Kasumi-1 (cell line): ENCODE measurements around the gene EIF3F.
"Not testable (repeated sequence)": the region's sequence is repeated elsewhere in the genome, so short reads cannot be mapped to it uniquely, and the experiment has no call there.

Experiments
- DNase-seq, 2 experiments: peaks; one replicate each; lab custom pipeline; 2025; lab: John Stamatoyannopoulos, UW

Gene EIF3F

DNA sequence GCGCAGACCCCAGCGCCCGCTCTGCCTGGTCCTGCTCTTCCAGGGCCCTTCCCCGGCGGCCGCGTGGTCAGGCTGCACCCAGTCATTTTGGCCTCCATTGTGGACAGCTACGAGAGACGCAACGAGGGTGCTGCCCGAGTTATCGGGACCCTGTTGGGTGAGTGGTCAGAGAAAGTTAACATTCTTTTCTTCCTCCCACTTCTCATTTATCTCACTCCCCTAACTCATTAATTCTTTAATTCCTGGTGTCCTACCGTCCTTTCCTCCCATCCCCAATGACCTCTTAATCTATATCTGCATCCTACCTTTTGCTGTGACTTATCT, 385 bp downstream of the EIF3F start:
- DNase-seq = not testable (repeated sequence)

DNA sequence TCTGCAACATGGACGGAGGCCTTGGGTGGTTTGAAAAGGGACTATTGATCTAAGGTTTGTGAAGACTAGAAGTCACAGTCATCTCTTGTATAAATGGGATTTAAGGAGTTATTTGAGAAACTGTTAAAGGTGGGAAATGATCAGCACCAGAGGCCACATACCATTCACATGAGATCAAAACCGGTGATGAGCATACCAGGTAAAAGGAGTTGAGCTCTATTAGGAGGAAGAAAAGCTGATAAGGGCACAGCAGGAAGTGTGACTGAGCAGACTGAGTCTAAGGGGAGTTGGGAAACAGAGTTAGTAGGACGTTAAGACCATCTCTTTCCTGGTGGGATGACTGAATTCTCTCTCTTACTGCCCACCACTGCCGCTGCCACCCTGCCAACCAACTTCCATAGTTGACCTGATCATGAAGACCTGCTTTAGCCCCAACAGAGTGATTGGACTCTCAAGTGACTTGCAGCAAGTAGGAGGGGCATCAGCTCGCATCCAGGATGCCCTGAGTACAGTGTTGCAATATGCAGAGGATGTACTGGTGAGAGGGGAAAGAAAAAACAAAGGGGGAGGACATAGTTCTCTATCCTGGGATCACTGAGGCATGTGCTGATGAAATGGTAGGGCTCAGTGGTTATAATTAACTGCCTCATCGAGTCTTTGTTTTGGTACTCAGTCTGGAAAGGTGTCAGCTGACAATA, 7.6 kb downstream of the EIF3F start:
- DNase-seq = no peak

GRCh38 chr11:7999795-8000194, 12.7 kb downstream of the EIF3F start:
- no peak for DNase-seq

DNA sequence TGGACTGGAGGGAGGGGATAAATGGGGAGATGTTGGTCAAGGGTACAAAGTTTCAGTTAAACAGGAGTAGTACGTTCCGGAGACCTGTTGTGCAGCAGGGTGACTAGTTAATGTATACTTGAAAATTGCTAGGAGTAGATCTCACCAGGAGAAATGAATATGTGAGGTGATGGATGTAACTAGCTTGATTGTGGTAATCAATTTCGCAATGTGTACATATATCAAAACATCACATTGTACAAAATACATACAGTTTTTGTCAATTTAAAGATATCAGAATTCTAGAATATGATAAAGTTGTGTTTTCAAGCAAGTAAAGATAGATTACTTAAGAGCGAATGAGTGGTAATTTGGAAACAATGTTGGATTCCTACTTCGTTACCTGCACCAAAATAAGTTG, 13.3 kb downstream of the EIF3F start:
- DNase-seq = no peak

GRCh38 chr11:8002676-8003075, 15.5 kb downstream of the EIF3F start:
- no peak for DNase-seq

DNA sequence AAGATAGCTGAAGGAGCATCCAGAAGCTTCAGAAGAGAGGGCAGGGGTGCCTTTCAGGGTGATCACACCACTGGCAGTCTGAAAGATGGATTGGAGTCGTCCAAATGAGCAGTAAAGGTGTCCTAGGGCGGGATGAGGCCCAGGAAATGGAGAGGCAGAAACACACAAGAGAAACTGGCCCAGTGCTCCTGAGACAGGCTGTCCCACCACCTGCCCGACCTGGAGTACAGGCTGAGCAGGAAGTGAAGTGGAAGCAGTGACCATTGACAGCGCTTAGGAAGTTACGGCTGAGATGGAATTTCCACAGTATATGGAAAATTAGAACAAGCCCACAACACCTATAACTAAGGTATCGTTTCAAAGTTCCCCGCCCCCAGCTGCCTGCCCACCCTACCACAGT, 16.1 kb downstream of the EIF3F start:
- no peak for DNase-seq

DNA sequence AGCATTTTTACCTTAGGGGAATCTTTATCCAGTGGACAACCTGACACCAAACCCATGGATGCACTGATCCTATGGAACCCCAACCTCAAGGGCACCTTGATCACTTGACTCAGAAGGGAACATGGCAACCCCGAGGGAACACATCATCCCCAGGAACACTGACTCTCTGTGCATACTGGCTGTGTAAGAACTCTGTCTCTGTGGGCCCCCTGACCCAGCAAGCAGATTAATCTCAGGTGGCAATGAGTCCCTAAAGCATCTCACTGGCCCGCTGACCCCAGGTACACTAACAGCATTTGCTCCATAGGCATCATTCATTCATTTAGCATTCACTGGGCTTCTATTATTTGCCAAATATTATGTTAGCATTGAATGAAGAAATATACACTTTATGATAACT, 16.9 kb downstream of the EIF3F start:
- no peak for DNase-seq

- DNase-seq = no peak
Observed at GRCh38 chr11:8005556-8005955, 18.4 kb downstream of the EIF3F start.

GRCh38 chr11:8006349-8006977, 19.3 kb downstream of the EIF3F start:
- DNase-seq = peak; percentile 48 to 61

DNA sequence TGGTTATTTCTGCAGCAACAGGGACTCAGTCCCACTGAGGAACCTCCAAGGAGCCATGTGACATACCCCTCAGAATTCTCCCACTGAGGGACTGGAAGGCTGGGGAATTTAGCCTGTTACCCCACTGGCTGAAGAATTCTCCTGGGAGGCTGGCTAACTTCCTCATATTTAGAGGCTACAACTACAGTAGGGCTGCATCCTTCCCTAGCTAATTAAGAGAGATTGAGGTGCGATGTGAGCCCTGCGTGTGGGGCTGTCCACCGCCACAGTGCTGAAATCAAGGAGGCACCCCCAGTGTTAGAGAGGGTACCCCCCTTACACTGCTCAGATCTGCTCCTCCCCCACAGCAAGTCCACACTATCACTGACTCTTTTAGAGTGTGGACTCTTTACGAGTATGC, 21.1 kb downstream of the EIF3F start:
- no peak for DNase-seq

GRCh38 chr11:8009856-8010255, 22.7 kb downstream of the EIF3F start:
- DNase-seq = no peak

- no peak for DNase-seq
Observed at GRCh38 chr11:8011371-8011770, 24.2 kb downstream of the EIF3F start.

DNA sequence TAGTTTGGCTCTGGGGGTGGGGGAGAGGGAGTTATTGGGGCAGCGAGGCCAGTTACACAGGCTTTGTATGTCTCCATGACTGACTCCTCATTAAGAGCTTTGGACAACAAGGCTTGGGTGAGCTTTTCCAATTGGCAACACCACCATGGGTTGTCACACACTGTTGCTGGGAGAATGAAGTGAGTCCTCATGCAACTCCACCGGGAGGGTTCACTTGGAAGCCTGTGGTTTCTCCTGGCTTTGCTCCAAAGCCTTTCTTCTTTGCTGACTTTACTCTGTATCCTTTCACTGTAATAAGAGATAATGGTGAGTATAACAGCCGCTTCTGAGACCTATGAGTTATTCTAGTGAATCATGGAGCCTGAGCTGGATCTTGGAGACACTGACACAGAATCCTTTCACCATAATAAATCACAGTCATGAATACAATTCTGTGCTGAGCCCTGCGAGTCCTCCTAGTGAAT, 24.9 kb downstream of the EIF3F start:
- DNase-seq = no peak

DNA sequence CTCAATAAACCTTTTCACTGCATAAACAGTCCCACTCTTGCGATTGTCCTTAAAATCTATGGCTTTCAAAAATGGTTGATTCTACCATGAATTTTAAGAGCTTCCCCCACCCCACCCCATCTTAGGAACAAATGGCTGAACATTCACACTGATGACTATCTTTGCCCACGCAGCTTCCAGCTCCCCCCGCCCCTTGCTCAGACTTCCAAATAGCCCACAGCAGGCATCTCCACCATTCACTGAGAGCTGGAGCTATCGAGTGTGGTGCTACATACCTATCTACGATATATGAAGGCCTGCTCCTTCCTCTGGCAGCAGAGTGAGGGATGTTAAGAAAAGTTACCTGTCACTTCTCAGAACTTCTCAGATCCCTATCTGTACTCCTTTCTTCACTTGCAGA, 26.7 kb downstream of the EIF3F start:
- DNase-seq = no peak

DNA sequence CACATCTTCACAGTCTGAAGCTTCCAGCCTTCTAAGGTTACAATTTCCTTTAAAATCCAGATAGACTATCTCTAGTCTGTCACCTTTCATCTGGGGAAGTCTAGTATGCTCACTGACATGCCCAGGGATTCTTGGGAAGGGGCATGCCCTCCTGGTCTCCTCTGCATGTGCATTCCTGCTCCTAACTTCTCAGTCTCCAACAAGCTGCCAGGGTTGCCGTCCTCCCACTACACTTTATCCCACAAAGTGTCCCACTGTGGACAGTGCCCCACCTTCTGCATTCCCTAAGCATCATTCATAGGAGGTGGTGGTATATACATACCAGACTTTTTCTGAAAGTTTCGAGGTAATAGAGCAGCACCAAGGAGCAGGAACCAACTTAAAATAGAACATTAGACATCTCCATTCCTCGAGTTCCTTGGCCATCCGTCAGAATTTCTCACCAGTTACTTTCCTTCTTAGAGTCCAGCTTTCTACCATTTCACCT, 28.7 kb downstream of the EIF3F start:
- no peak for DNase-seq

DNA sequence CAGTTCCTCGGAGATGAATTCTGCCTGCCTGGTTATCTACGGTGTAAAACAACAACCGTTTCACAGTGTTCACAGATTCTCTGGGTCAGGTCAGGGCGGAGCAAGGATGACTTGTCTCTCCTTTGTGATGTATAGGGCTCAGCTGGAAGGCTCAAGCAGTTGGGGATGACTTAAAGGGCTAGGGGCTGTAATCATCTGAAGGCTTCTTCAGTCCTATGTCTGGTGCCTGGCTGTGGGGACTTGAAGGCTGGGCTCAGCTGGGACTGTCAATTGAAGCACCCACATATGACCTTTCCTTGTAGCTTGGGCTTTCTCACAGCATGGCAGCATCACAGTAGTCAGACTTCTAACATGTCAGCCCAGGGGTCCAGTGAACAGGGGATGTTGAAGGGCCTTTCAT, 29.3 kb downstream of the EIF3F start:
- no peak for DNase-seq

DNA sequence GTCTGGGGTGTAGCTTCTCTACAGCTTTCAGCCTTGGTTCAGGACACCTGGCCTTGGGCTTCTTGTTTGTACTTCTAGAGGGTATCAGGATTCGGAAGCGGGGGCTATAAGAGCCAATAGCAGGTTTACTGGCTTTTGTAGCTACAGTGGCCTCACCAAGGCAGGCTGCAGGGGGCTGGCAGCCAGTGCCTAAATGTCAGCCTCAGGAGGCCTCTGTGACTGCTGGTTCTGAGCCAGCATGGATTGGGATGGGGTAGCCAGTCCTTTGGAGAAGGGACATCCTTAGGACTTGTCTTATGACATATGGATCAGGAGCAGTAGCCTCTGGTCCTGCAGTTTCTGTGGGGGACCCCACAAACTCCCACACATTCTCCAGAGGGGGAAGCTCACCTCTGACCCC, 29.9 kb downstream of the EIF3F start:
- DNase-seq = no peak

- no peak for DNase-seq
Observed at GRCh38 chr11:8017894-8018483, 30.9 kb downstream of the EIF3F start.

- no peak for DNase-seq
Observed at GRCh38 chr11:8018484-8019313, 31.6 kb downstream of the EIF3F start.

GRCh38 chr11:8019314-8020243, 32.4 kb downstream of the EIF3F start:
- no peak for DNase-seq

DNA sequence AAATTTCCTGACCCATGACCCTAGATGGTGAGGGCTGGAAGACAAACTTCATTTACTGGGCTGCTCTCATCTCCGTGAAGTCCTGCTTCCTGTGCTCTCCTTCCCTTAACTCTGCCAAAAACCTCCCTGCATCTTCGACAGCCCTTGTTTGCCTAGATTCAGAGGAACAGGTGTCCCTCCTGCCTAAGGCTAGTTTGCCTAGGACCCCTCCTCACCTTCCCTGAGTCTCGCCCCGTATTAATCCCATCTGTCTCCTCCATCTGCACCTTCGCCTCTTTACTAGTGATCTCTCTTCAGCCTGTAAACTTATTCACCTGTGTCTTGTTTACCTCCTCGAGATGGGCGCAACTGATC, 33.1 kb downstream of the EIF3F start:
- no peak for DNase-seq

DNA sequence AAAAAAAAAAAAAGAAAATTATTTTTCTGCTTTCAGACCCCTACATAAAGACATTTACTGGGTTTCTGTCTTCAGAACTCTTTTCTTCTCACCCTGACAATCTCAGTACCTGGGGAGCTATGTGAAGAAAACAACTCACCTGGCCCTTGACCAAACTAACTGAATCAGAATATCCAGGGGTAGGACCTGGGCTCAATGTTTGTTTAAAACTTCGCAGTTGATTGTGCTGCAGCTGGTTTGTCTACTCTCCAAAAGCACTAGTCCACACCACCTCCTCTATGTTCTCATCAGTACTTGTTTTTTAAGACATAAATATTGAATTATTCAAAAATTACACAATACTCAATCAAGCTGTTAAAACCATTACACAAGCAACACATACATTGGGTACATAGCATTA, 34.8 kb downstream of the EIF3F start:
- DNase-seq = no peak
